ENCODE results near the gene GHITM.
A peak's percentile ranks its signal among the peaks of the same experiment; 100 is the strongest.

Gene GHITM

DNA sequence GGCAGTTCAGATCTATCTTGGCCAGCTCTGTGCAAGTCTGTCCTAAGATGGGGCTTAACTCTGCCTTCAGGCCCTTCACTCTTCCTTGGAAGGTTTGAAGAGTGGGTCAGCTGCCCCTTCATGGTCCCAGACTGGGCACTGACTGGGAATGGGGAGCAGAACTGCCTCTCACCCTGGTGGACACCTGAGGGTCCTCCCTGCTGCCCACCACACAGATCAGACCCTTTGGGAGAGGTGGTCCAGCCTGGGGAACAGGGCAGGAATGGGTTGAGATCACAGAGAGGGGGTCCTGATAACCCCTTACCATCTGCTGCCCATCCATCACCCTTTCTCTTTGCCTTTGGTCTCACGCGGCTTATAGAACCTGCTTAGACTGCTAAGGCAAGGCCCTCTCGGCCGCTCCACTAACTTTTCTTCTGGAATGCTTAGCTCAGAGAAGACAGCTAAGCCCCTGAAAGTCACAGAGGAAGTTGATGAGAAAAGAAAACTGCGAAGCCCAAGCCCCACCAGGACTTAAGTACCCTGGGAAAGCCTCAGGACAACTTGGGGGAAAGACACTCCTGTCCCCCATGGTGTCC lies 54.6 kb downstream of the GHITM start:
- in situ Hi-C loops (cut with HindIII; ENCODE audit: low pct_ligation_motif_present, low pct_unique_long_range_greater_than_20kb, low sequenced_read_pairs): no loop called here

DNA sequence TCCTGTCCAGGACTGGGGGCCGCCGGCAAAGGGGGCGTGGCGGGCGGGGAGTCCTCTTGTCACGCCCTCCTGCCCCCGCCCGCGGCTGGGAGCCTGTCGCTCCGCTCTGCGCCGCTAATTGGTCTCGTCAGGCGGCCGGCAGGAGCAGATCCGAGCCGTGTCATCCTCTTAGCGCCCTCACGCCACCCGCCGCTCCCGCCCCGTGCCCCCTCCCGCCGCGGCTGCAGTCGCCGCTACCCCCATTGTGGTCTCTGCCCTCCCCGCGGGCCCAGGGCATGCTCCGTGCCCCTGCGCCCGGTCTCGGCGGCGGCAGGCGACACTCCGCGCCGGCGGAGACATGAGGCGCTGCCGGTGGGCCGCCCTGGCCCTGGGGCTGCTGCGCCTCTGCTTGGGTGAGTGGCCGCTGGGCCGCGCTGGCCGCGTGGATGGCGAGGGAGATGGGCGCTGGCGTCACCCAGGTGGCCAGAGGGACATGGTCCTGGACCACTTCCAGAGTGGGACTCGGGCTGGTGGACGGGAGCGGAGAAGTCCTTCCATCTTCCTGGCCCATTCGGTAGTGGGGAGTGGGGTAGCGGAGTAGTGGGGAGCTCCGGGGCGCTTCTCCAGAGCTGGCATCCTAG lies 55.2 kb downstream of the GHITM start, which contains the start of gene CDHR1:
CDHR1 (plus strand) TSS at position 114 of the 620 bp plus-strand sequence; CDS start at position 338, 224 bp downstream.
- in situ Hi-C loops (cut with HindIII; ENCODE audit: low pct_ligation_motif_present, low pct_unique_long_range_greater_than_20kb, low sequenced_read_pairs): no loop called here
- peak; percentile 37 for DNase-seq

More for the DNA sequence above, 54.6 kb downstream of the GHITM start:
- no peak for DNase-seq

DNA sequence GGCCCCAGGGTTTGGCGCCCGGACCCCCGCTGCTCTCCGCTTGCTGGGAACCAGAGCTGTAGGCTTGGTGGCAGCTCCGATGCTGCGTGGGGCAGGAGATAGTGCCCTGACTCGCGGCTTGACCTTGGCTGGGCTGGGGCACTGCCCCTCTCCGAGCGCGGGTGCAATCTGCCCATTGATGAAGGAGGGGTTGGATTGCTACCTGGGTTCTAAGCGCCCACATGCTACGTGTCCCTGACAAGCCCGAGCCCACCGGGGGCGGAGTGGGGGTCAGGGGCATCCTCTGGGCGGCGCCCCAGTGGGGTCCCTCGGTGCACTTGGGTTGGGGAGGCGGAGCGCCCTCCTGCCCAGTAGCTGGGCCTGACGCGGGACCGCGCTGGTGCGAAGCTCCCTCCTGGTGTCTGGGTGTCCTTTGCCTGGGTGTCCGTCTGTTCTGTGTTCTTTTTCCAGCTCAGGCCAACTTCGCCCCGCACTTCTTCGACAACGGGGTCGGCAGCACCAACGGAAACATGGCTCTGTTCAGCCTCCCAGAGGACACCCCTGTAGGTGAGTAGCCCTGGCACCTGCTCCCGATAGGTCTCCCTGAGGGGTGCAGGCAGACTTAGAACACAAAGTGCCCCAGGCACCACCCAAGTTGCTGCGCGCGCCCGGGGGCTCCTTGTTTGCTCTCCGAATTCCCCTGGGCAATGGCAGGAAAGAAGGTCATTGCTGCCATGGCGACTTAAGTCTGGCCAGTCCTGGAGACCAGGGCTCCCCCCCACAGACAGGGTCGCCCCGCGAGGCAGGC lies 55.9 kb downstream of the GHITM start:
- in situ Hi-C loops (cut with HindIII; ENCODE audit: low pct_ligation_motif_present, low pct_unique_long_range_greater_than_20kb, low sequenced_read_pairs): no loop called here
- DNase-seq: no peak

DNA sequence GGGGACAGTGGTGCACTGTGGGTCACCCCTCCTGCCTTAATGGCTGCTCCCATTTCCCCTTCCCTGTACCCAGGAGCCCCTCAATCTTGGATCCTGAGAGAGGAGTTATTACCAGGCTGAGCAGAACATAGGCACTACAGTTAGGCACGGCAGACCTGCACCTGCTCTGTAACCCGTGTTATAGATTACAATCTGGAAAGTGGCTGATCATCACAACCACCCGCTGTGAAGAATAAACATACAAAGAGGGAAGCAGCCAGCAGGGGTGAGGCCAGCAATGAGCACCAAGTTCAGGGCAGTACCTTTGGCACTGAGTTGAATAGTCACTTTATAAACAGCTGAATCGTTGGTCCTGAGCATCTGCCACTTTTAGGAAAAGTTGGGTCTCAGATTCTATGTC lies 56.8 kb downstream of the GHITM start:
- in situ Hi-C loops (cut with HindIII; ENCODE audit: low pct_ligation_motif_present, low pct_unique_long_range_greater_than_20kb, low sequenced_read_pairs): no loop called here
- DNase-seq: no peak

DNA sequence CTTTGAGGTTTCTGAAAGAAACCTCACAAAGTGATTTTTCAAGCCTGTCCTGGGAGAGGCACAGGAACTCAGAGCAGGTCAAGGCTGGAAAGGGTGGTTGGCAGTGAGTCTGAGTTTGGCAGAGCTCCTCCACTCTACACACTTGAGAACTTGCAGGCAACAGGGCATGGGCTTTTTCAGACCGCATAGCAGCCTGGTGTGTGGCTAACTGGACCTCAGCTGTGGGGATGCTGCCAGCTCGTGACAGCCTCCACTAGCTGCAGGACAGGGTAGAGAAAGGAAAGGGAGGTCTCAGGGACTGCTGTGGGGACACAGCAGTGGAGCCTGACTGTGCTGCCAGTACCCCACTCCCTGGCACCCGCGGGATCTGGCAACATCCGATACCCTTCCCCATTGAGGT lies 57.6 kb downstream of the GHITM start:
- no peak for DNase-seq
- in situ Hi-C loops (cut with HindIII; ENCODE audit: low pct_ligation_motif_present, low pct_unique_long_range_greater_than_20kb, low sequenced_read_pairs): no loop called here

DNA sequence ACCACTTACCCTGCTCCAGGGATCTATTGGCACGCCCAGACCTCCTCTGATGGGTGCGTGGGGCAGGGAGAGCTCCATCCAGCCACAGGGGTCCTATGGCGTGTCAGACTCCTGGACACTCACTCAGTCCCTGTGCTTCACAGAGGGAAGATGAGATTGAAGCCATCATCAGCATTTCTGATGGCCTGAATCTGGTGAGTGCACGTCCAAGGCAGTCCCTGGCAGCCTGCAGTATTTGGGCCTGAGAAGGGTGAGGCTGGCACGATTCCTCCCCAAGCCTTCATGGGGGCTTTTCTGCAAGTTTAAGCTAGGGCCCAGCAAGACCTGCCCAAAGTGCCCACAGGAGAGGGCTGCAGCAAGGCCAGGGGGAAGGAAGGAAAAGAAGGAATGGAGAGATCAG lies 58.3 kb downstream of the GHITM start:
- in situ Hi-C loops (cut with HindIII; ENCODE audit: low pct_ligation_motif_present, low pct_unique_long_range_greater_than_20kb, low sequenced_read_pairs): no loop called here
- DNase-seq: no peak

DNA sequence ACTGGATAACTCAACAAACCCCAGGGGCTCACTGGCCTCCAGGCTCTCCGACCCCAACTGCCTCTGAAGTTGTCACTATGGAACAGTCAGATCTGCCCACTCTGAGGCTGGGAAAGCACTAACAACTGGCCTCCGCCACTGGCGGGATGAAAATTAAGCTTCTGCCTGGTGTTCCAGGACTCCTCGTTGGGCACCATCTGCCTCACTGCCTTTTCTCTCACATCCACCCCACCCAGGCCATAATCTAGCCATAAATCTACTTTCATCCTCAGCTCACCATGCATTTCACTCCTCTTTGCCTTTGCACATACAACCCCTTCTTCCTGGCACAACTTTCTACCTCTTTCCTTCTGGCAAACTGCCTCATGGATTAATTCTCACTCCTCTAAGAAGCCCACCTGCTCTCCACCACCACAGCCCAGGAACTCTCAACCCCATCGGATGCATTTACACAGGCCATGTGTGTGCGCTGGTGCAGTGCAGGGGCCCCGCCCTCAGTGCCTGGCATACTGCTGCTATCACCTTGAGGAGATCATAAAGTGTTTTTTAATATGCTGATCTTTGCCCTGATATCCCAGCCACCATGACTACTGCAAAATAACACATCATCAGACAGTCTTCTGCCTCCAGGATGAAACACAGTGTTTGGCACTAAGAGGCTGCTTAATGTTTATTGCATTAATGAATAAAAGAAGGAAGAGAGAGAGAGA lies 59.1 kb downstream of the GHITM start:
- no peak for DNase-seq
- in situ Hi-C loops (cut with HindIII; ENCODE audit: low pct_ligation_motif_present, low pct_unique_long_range_greater_than_20kb, low sequenced_read_pairs): no loop called here

DNA sequence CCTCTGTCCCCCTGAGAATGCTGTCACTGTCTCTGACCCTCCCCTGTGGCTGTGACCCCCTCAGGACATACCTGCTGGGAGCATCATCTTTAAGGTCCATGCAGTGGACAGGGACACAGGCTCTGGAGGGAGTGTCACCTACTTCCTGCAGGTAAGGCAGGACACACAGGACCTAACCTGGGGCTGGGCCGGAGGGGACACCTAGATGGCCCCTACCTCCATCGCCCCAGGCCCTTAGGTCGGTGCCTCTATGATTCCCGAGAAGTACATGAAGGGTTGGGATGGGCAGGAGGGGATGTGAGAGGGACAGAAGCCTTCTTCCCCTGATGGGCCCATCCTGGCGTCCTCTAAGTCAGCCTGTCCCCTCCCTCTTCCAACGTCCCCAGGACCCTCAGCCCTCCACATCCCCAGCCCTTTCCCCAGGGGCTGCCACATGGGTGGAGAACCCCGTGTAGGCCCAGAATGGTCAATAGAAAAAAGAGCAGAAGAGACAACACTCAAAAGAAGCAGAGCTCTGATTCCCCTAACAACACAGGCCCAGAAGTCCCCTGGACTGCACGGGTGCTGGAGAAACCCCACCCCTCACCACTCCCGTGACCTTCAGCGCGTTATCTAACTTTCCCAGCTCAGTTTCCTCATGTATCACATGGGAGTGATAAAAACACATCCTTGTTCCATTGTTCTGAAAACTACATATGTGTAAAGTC lies 61.4 kb downstream of the GHITM start:
- DNase-seq: no peak
- in situ Hi-C loops (cut with HindIII; ENCODE audit: low pct_ligation_motif_present, low pct_unique_long_range_greater_than_20kb, low sequenced_read_pairs): no loop called here

DNA sequence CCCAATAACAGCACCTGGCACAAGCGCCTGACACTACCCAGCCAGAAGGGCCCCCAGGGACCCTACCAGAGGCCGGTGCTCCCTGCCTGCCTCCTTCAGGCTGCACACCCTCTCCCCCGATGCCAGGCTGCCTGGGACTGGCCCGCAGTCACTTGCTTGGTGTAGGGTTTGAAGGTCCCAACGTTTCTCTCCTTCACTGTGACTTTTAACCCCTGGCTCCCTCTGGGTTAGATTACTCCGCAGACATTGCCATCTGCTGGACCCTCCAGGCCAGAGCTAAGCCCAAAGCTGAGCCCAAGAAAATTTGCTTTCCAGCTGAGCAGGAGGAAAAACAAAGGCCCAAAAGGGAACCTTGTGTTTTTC lies 61.9 kb downstream of the GHITM start:
- no peak for DNase-seq
- in situ Hi-C loops (cut with HindIII; ENCODE audit: low pct_ligation_motif_present, low pct_unique_long_range_greater_than_20kb, low sequenced_read_pairs): no loop called here

DNA sequence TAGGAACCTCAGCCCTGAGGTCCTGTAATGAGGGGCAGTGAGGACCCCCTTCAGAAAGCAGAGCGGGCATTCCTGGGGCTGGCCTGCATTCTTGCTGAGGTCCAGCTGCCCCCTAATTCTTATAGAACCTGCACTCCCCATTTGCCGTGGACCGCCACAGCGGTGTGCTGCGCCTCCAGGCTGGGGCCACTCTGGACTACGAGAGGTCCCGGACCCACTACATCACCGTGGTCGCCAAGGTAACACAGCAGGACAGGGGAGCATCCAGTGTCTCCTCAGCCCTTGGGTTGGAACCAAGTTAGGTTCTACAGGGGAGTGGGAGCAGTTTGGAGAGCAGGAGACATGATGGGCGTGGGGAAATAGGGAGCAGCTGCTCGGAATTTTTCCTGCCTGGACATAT lies 62.4 kb downstream of the GHITM start:
- in situ Hi-C loops (cut with HindIII; ENCODE audit: low pct_ligation_motif_present, low pct_unique_long_range_greater_than_20kb, low sequenced_read_pairs): no loop called here
- no peak for DNase-seq

DNA sequence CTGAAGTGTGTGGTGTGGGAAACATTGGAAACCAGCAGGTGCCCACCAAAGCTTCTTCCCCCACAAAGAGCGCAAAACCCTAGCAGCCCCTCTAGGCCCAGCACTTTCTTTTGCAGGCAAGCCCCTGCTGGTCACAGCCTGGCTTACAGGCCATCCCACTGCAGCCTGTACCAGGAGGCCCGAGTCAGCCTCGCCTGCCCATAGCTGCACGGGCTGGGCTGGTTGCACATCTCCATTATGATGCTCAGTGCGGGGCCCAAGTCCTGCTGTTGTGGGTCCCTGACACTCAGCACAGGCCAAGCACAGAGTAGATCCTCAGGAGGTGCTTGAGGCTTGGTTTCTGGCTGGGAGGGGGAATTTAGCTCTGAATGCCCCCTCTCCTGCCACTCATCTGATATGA lies 63.0 kb downstream of the GHITM start:
- DNase-seq: no peak
- in situ Hi-C loops (cut with HindIII; ENCODE audit: low pct_ligation_motif_present, low pct_unique_long_range_greater_than_20kb, low sequenced_read_pairs): no loop called here
